ENCODE measurements around the gene ZNF408. TPM values are rescaled to one million over a fixed set of nuclear protein-coding genes. Genes with fewer than 3 reads are reported as not detected.

ZNF408 gene
- polyA plus RNA-seq, 1 donor from 2014 or later = 9.1 TPM

- Histone ChIP-seq H3K9ac (ENCODE audit: low read length) (no peak overlapping the region), H3K27ac (ENCODE audit: low read length) (no peak overlapping the region), H3K4me2 (ENCODE audit: low read length) (no peak overlapping the region), H3K9me3 (ENCODE audit: low read length) (no peaks in the 10 kb centered on the region), H3K36me3 (ENCODE audit: insufficient read depth, low read length) (no peaks in the 10 kb centered on the region), H3K27me3 (ENCODE audit: insufficient read depth, low read depth, low read length) (no peaks in the 10 kb centered on the region), H4K20me1 (ENCODE audit: insufficient read depth) (no peaks in the 10 kb centered on the region), H3F3A (ENCODE audit: insufficient read depth, low read length, poor library complexity, severe bottlenecking) (no peaks in the 10 kb centered on the region), H3K9me2 (ENCODE audit: insufficient read depth, low read length) (no peaks in the 10 kb centered on the region), H3K79me2 (replicated peaks; ENCODE audit: insufficient read depth, low read length) (no peaks in the 10 kb centered on the region), H3K4me3 (ENCODE audit: low read length) (no peak overlapping the region), H2AFZ (ENCODE audit: low read depth, low read length) (no peak overlapping the region)
- TF ChIP-seq RAD21 (conservative IDR thresholded peaks at IDR 0.05) = no peak
- no peak for TF ChIP-seq MXI1 (conservative IDR thresholded peaks at IDR 0.05; ENCODE audit: poor library complexity, severe bottlenecking)
- TF ChIP-seq SMC3 (conservative IDR thresholded peaks at IDR 0.05; ENCODE audit: poor library complexity) = no peak
- TF ChIP-seq, protein P1, sequence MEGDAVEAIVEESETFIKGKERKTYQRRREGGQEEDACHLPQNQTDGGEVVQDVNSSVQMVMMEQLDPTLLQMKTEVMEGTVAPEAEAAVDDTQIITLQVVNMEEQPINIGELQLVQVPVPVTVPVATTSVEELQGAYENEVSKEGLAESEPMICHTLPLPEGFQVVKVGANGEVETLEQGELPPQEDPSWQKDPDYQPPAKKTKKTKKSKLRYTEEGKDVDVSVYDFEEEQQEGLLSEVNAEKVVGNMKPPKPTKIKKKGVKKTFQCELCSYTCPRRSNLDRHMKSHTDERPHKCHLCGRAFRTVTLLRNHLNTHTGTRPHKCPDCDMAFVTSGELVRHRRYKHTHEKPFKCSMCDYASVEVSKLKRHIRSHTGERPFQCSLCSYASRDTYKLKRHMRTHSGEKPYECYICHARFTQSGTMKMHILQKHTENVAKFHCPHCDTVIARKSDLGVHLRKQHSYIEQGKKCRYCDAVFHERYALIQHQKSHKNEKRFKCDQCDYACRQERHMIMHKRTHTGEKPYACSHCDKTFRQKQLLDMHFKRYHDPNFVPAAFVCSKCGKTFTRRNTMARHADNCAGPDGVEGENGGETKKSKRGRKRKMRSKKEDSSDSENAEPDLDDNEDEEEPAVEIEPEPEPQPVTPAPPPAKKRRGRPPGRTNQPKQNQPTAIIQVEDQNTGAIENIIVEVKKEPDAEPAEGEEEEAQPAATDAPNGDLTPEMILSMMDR (IDR thresholded peaks at IDR 0.05; ENCODE audit: poor library complexity, severe bottlenecking) = no peak
- TF ChIP-seq, protein P2, sequence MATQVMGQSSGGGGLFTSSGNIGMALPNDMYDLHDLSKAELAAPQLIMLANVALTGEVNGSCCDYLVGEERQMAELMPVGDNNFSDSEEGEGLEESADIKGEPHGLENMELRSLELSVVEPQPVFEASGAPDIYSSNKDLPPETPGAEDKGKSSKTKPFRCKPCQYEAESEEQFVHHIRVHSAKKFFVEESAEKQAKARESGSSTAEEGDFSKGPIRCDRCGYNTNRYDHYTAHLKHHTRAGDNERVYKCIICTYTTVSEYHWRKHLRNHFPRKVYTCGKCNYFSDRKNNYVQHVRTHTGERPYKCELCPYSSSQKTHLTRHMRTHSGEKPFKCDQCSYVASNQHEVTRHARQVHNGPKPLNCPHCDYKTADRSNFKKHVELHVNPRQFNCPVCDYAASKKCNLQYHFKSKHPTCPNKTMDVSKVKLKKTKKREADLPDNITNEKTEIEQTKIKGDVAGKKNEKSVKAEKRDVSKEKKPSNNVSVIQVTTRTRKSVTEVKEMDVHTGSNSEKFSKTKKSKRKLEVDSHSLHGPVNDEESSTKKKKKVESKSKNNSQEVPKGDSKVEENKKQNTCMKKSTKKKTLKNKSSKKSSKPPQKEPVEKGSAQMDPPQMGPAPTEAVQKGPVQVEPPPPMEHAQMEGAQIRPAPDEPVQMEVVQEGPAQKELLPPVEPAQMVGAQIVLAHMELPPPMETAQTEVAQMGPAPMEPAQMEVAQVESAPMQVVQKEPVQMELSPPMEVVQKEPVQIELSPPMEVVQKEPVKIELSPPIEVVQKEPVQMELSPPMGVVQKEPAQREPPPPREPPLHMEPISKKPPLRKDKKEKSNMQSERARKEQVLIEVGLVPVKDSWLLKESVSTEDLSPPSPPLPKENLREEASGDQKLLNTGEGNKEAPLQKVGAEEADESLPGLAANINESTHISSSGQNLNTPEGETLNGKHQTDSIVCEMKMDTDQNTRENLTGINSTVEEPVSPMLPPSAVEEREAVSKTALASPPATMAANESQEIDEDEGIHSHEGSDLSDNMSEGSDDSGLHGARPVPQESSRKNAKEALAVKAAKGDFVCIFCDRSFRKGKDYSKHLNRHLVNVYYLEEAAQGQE (IDR thresholded peaks at IDR 0.05; ENCODE audit: borderline replicate concordance) = no peak
- TF ChIP-seq TAF1 (IDR thresholded peaks at IDR 0.05; ENCODE audit: low read depth) = no peak
- TF ChIP-seq POLR2AphosphoS5 (IDR thresholded peaks at IDR 0.05) = no peak
- no peak for TF ChIP-seq EP300 (conservative IDR thresholded peaks at IDR 0.05; ENCODE audit: poor library complexity, severe bottlenecking)
- TF ChIP-seq EZH2 (IDR thresholded peaks at IDR 0.05; ENCODE audit: borderline replicate concordance, insufficient read depth, low read length, poor library complexity, severe bottlenecking) = no peak
These were observed 42.2 kb downstream of the ZNF408 start for GRCh38 chr11:46743043-46743442.

DNA sequence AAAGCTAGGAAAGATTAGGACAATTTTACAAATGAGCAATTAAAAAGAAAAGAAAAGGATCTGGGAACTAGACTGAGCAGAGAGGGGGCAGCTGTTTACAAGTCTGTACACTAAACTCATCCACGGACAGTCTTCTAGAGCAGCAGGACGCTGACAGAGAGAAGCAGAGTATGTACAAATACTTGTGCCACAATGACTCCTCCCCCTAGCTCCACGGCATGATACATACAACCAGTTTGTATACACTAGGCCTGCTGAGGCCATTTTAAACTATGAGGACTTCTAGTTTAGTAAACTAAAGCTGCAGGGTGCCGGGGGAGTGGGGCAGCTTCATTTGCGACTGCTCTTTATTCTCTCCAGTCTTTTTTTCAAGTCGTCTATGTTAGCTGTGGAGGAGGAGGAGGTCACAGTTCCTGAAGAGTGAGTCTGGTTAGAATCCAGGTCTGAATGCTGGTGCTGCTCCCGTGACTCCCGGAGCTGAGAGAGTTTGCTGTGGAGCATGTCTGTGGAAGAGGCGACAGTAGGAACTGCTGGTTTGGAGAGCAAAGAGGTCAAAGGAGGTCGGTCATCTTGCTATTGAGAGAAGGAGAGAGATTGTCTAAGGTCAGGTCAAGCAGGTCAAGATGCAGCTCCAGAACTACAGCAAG lies 43.0 kb downstream of the ZNF408 start:
- no peaks in the 10 kb centered on the region for H3K9me2 ChIP-seq (ENCODE audit: insufficient read depth, low read length)
- no peaks in the 10 kb centered on the region for H3F3A ChIP-seq (ENCODE audit: insufficient read depth, low read length, poor library complexity, severe bottlenecking)
- no peak overlapping the region for H3K4me3 ChIP-seq (ENCODE audit: low read length)
- TF ChIP-seq EP300 (conservative IDR thresholded peaks at IDR 0.05; ENCODE audit: poor library complexity, severe bottlenecking) (no peak), TAF1 (IDR thresholded peaks at IDR 0.05; ENCODE audit: low read depth) (no peak), POLR2AphosphoS5 (IDR thresholded peaks at IDR 0.05) (no peak), MXI1 (conservative IDR thresholded peaks at IDR 0.05; ENCODE audit: poor library complexity, severe bottlenecking) (no peak), SMC3 (conservative IDR thresholded peaks at IDR 0.05; ENCODE audit: poor library complexity) (no peak), EZH2 (IDR thresholded peaks at IDR 0.05; ENCODE audit: borderline replicate concordance, insufficient read depth, low read length, poor library complexity, severe bottlenecking) (no peak), RAD21 (conservative IDR thresholded peaks at IDR 0.05) (no peak)
- TF ChIP-seq, protein P2 (IDR thresholded peaks at IDR 0.05; ENCODE audit: borderline replicate concordance) = no peak
- TF ChIP-seq, protein P1 (IDR thresholded peaks at IDR 0.05; ENCODE audit: poor library complexity, severe bottlenecking) = no peak
- no peaks in the 10 kb centered on the region for H3K27me3 ChIP-seq (ENCODE audit: insufficient read depth, low read depth, low read length)
- H3K9ac ChIP-seq (ENCODE audit: low read length) = no peak overlapping the region
- H3K36me3 ChIP-seq (ENCODE audit: insufficient read depth, low read length) = no peaks in the 10 kb centered on the region
- H3K9me3 ChIP-seq (ENCODE audit: low read length) = no peaks in the 10 kb centered on the region
- no peaks in the 10 kb centered on the region for H4K20me1 ChIP-seq (ENCODE audit: insufficient read depth)
- H3K27ac ChIP-seq (ENCODE audit: low read length) = no peak overlapping the region
- no peak overlapping the region for H2AFZ ChIP-seq (ENCODE audit: low read depth, low read length)
- no peaks in the 10 kb centered on the region for H3K79me2 ChIP-seq (replicated peaks; ENCODE audit: insufficient read depth, low read length)
- no peak overlapping the region for H3K4me2 ChIP-seq (ENCODE audit: low read length)
